Stimulated activated CD8-positive, alpha-beta memory T cell treated with anti-CD3 and anti-CD28 coated beads, Interleukin-2, amount 100 ng/mL, for 48 hours (primary cell): Measurements from ENCODE around the gene CDY1B.
"Not testable (repeated sequence)": the region's sequence is repeated elsewhere in the genome, so short reads cannot be mapped to it uniquely, and the experiment has no call there.

Experiments
- DNase-seq, 2 donors: peaks; one replicate each; pipeline ENCODE4 v3.0.0-alpha.2; 2020; ENCODE audit warnings: low read depth in 2 of 2

CDY1B gene, protein sequence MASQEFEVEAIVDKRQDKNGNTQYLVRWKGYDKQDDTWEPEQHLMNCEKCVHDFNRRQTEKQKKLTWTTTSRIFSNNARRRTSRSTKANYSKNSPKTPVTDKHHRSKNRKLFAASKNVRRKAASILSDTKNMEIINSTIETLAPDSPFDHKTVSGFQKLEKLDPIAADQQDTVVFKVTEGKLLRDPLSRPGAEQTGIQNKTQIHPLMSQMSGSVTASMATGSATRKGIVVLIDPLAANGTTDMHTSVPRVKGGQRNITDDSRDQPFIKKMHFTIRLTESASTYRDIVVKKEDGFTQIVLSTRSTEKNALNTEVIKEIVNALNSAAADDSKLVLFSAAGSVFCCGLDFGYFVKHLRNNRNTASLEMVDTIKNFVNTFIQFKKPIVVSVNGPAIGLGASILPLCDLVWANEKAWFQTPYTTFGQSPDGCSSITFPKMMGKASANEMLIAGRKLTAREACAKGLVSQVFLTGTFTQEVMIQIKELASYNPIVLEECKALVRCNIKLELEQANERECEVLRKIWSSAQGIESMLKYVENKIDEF

GRCh38 chrY:24047919-24048318, at the start of gene CDY1B:
Gene CDY1B (minus strand): TSS chrY:24048019. CDS start chrY:24047688, 331 bp downstream.
- not testable (repeated sequence) for DNase-seq

DNA sequence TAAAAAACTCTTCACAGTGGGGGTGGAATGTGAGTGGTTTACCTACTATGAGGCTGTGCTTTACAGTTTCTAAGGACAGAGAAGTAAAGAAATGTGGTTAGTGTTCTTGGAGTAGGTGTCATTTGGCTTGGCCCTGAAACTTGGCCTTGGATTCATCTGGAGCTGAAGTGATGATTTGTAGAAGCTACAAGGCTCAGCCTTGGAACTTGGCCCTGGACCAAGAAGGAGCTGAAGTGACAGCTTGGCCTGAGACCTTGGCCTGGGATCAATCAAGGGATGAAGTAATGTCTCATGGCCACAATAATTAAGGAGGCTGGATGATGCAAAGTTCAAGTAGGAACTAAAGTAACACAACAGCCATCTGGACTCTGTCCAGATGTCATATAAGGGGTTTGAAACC, 1.7 kb upstream of the CDY1B start:
- DNase-seq = not testable (repeated sequence)

GRCh38 chrY:24043209-24043608, 4.6 kb downstream of the CDY1B start:
- not testable (repeated sequence) for DNase-seq

DNA sequence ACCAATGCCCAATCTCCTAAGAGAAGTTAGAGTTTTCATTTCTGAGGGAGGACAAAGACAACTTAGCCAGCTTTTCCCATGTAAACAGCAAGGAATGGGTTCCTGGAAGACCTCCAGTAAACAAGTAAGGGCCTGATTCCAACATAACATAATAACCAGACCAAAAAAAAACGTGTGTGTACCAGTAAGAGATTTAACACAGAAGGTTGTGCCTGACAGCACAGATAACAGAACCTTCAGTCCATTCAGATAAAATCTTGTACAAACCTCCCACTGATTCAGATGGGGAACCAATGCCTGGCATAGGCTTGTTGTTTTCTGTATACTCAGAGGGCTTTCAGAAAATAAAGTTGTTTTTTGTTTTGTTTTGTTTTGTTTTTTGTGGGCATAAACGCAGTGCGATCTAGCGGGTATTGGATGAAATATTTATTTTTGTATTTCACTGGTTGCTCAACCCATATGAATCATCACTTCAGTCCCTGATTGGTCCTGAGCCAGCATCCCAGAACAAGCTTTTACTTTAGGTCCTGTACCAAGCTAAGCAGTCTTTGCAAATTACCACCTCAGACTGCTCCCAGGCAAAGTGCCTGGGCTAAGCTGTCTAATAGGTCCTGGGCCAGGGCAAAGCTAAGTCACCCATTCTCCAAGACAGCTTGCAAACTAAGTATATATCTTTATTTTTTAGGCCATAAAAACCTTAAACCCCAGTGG, 8.7 kb downstream of the CDY1B start:
- DNase-seq = not testable (repeated sequence)

DNA sequence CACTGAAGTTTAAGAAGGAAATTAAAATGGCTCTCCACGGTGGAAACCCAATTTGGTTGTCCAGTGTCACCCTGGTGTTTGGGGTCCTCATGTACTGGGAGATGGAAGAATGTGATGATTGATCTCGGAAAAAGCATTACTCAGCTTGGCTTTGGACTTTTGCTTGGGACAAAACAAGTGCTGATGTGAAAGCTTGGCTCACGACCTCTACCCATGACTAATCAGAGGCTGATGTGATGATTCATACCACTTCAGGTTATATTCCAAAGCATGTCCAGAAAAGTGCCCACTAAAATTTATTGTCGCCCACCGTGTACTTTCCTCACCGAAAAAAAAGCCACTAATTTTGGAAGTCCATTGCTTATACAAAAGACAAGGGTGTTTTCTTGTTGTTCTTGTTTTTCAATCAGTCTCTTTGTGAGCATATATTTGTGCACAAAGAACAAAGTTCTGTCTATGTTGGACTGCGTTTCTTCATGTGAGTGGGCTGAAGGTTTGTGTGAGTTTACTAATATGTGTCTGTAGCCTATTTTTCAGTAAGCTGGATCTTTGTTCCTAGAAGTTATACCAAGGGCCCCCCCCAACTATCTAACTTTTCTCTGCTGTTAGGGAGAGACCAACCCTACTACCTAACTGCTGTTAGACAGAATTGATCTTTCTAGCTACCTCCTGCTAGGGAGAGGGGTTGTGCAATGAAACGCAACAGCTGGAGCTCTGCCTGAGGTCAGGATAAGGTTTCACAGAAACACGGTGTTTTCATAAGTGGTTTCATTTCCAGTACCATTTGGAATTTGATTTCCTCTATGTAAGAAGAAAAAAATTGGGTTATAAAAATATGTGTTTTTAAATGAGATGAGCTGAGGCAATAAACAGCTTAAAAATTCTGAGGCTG, 21.4 kb downstream of the CDY1B start:
- DNase-seq = not testable (repeated sequence)
